Urothelium cell line (cell line): Measurements from ENCODE around the gene TRIM47.

Experiments
- DNase-seq: peaks from one replicate; pipeline ENCODE4 v3.0.0; 2011; ENCODE audit warnings: low spot score, mixed read lengths
- FAIRE-seq: peaks from 2 replicates; lab custom pipeline; 2011; peaks lifted over from hg19 to GRCh38; lab: Jason Lieb, UNC

TRIM47 gene

GRCh38 chr17:75834279-75834920 is 44.0 kb downstream of the TRIM47 start:
- peak; percentile 50 for FAIRE-seq

GRCh38 chr17:75832652-75833400 is 45.6 kb downstream of the TRIM47 start:
- DNase-seq (no peak), FAIRE-seq (no peak)

More at GRCh38 chr17:75834279-75834920, 44.0 kb downstream of the TRIM47 start:
- no peak for DNase-seq

- FAIRE-seq (no peak), DNase-seq (peak; percentile 74)
Observed at GRCh38 chr17:75832164-75832651, 46.2 kb downstream of the TRIM47 start.

GRCh38 chr17:75831032-75831571 is 47.3 kb downstream of the TRIM47 start:
- no peak for FAIRE-seq

GRCh38 chr17:75830164-75831031 is 48.0 kb downstream of the TRIM47 start:
- no peak for DNase-seq
- peak; percentile 5 for FAIRE-seq

More at GRCh38 chr17:75831032-75831571, 47.3 kb downstream of the TRIM47 start:
- no peak for DNase-seq

GRCh38 chr17:75829747-75830146 is 48.6 kb downstream of the TRIM47 start:
- DNase-seq: no peak
- FAIRE-seq: no peak

GRCh38 chr17:75828741-75829140 is 49.6 kb downstream of the TRIM47 start:
- no peak for DNase-seq
- FAIRE-seq: no peak

GRCh38 chr17:75828076-75828400 is 50.3 kb downstream of the TRIM47 start:
- peak; percentile 81 for FAIRE-seq
- DNase-seq: no peak

GRCh38 chr17:75827308-75828075 is 50.9 kb downstream of the TRIM47 start:
- DNase-seq: peak; percentile 60

GRCh38 chr17:75826561-75827307 is 51.6 kb downstream of the TRIM47 start:
- DNase-seq (no peak), FAIRE-seq (no peak)

More at GRCh38 chr17:75827308-75828075, 50.9 kb downstream of the TRIM47 start:
- FAIRE-seq: peak; percentile 91

GRCh38 chr17:75825748-75826370 is 52.5 kb downstream of the TRIM47 start:
- FAIRE-seq (no peak), DNase-seq (no peak)

- FAIRE-seq: no peak
- DNase-seq: no peak
Observed at GRCh38 chr17:75825149-75825552, 53.2 kb downstream of the TRIM47 start.

- FAIRE-seq: no peak
- no peak for DNase-seq
Observed at GRCh38 chr17:75824666-75825065, 53.7 kb downstream of the TRIM47 start.
